ENCODE results near the gene KSR1.
"Not testable (repeated sequence)": the region's sequence is repeated elsewhere in the genome, so short reads cannot be mapped to it uniquely, and the experiment has no call there.

The KSR1 gene

DNA sequence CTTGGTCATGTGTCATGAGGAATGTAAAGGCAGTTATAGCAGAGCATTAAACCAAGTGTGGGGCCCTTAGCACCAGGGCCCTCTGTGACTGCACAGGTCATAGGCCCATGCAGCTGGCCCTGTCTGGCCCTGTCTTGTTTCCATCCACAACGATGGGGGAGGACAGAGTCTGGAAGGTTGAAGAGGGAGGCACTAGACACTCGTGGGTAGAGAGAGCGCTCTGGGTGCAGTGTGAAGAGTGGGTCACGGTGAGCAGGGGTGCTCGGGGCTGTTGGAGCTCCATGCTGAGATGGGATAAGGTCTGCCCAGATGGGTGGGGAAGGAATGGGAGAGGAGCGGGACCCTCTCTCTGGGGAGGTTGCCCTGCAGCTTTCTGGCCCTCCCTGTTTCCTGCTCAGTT, 12.8 kb upstream of the KSR1 start:
- TF ChIP-seq, protein P1, sequence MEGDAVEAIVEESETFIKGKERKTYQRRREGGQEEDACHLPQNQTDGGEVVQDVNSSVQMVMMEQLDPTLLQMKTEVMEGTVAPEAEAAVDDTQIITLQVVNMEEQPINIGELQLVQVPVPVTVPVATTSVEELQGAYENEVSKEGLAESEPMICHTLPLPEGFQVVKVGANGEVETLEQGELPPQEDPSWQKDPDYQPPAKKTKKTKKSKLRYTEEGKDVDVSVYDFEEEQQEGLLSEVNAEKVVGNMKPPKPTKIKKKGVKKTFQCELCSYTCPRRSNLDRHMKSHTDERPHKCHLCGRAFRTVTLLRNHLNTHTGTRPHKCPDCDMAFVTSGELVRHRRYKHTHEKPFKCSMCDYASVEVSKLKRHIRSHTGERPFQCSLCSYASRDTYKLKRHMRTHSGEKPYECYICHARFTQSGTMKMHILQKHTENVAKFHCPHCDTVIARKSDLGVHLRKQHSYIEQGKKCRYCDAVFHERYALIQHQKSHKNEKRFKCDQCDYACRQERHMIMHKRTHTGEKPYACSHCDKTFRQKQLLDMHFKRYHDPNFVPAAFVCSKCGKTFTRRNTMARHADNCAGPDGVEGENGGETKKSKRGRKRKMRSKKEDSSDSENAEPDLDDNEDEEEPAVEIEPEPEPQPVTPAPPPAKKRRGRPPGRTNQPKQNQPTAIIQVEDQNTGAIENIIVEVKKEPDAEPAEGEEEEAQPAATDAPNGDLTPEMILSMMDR (conservative IDR thresholded peaks at IDR 0.05; ENCODE audit: low read depth, low read length), result no peak
- Histone ChIP-seq H3K79me2 (ENCODE audit: insufficient read depth, low read depth) (no peaks in the 10 kb centered on the region), H3K4me1 (ENCODE audit: low read depth, poor library complexity, severe bottlenecking) (no peaks in the 10 kb centered on the region), H4K20me1 (ENCODE audit: insufficient read depth) (no peaks in the 10 kb centered on the region), H3K9ac (no peak overlapping the region), H3K4me2 (no peak overlapping the region), H3K36me3 (ENCODE audit: insufficient read depth) (no peaks in the 10 kb centered on the region), H3K27me3 (ENCODE audit: insufficient read depth, low read depth) (no peaks in the 10 kb centered on the region), H3K4me3 (IDR thresholded peaks at IDR 0.05; ENCODE audit: insufficient read depth, low read depth, low read length) (no peak overlapping the region), H3K27ac (no peak overlapping the region), H2AFZ (ENCODE audit: low read depth) (no peak overlapping the region)

DNA sequence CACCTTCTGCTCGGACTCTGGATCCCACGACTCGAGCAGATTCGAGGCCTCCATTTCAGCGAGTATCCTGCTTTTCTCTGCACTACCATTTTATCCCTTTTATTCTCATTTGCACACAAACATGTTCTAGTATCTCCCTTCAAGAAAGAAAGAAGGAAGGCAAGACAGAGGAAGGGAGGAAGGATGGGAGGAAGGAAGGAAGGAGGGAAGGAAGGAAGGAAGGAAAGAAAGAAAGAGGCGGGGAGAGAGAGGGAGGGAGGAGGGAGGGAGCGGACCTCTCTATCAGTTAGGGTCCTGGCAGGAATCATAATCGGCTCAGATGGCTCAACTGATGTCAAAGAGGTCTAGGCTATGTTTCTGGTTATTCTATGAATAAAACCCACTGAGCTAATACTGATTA, 10.3 kb upstream of the KSR1 start:
- TF ChIP-seq, protein P1 (conservative IDR thresholded peaks at IDR 0.05; ENCODE audit: low read depth, low read length), result no peak
- Histone ChIP-seq H3K79me2 (ENCODE audit: insufficient read depth, low read depth) (no peaks in the 10 kb centered on the region), H3K36me3 (ENCODE audit: insufficient read depth) (no peaks in the 10 kb centered on the region), H4K20me1 (ENCODE audit: insufficient read depth) (no peaks in the 10 kb centered on the region), H3K9ac (no peak overlapping the region), H3K27ac (no peak overlapping the region), H3K27me3 (ENCODE audit: insufficient read depth, low read depth) (no peaks in the 10 kb centered on the region; the same call in 1 of the 2 replicates), H3K4me1 (ENCODE audit: low read depth, poor library complexity, severe bottlenecking) (no peaks in the 10 kb centered on the region), H2AFZ (ENCODE audit: low read depth) (no peak overlapping the region), H3K4me3 (IDR thresholded peaks at IDR 0.05; ENCODE audit: insufficient read depth, low read depth, low read length) (no peak overlapping the region), H3K4me2 (no peak overlapping the region)

DNA sequence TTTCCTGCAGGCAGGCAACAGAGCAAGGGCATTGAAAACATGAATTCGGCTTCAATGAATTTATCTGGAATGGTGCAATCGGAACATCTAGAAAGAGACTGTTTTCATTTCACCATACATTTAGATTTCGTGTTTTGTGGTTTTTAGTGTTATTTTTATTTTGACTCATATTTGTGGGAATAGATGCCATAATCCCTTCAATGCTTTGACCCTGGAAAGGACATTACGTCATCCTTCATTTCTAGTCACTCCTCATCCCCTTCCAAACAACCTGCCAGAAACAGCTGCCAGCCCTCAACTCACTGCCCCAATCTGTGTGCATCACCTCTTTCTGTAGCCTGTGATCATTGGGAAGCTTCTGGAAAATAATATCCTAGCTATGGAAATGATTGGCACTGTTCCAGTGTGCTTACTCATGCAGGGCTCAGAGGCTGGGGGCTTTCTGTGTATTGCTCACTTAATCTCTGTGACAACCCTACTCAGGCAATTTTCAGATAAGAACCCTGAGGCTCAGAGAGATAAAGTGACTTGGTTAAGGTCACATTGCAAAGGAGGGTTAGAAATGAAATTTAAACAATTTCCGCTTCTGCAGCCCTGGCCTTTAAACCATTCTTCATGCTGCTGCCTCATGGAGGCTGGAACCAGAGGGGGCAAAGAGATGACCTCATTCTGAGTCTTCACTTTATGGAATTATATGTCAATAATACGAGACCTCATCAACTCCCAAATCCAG, 9.5 kb upstream of the KSR1 start:
- Histone ChIP-seq H2AFZ (ENCODE audit: low read depth) (no peak overlapping the region), H3K4me2 (no peak overlapping the region), H3K9ac (no peak overlapping the region), H3K79me2 (ENCODE audit: insufficient read depth, low read depth) (no peaks in the 10 kb centered on the region), H3K4me1 (ENCODE audit: low read depth, poor library complexity, severe bottlenecking) (no peaks in the 10 kb centered on the region), H3K36me3 (ENCODE audit: insufficient read depth) (no peaks in the 10 kb centered on the region), H3K4me3 (IDR thresholded peaks at IDR 0.05; ENCODE audit: insufficient read depth, low read depth, low read length) (no peak overlapping the region), H4K20me1 (ENCODE audit: insufficient read depth) (no peaks in the 10 kb centered on the region), H3K27ac (no peak overlapping the region), H3K27me3 (ENCODE audit: insufficient read depth, low read depth) (no peaks in the 10 kb centered on the region; the same call in 1 of the 2 replicates)
- TF ChIP-seq, protein P1 (conservative IDR thresholded peaks at IDR 0.05; ENCODE audit: low read depth, low read length), result no peak

DNA sequence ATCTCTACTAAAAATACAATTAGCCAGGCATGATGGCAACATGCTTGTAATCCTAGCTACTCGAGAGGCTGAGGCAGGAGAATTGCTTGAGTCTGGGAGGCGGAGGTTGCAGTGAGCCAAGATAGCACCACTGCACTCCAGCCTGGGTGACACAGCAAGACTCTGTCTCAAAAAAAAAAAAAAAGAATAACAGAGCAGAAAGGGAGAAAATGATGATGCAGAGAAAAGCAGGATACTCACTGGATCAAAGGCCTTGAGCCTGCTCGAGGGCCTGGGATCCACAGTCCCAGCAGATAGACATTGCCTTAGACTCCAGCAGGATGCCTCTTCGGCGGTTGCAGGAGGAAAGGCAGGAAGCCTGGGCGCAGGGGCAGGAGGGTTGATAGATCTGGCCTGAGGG, 7.7 kb upstream of the KSR1 start:
- not testable (repeated sequence) for H3K4me3 ChIP-seq (IDR thresholded peaks at IDR 0.05; ENCODE audit: insufficient read depth, low read depth, low read length); H4K20me1 ChIP-seq (ENCODE audit: insufficient read depth); H3K9ac ChIP-seq; H3K4me1 ChIP-seq (ENCODE audit: low read depth, poor library complexity, severe bottlenecking); H3K4me2 ChIP-seq; H2AFZ ChIP-seq (ENCODE audit: low read depth); H3K79me2 ChIP-seq (ENCODE audit: insufficient read depth, low read depth); H3K27me3 ChIP-seq (ENCODE audit: insufficient read depth, low read depth); H3K27ac ChIP-seq; H3K36me3 ChIP-seq (ENCODE audit: insufficient read depth)

DNA sequence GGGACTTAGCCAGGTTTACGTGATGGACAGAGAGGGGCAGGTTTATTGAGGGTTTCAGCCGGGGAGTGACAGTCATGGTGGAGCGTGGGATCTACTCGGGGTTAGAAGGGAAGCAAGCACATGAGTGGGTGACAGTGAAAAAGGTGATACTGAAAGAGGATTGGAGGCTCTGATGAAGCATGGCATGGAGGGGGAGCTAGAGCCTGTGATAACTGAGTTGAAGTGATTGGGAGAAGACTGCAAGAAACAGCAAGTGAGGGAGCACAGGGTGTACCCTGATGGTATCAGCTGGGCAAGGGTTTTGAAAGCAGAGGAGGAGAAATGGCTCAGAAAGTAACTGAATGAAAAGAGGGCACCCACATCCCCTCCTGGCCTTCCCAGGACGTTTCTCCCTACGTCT, 6.7 kb upstream of the KSR1 start:
- Histone ChIP-seq H3K9ac (no peak overlapping the region), H3K27ac (no peak overlapping the region), H3K36me3 (ENCODE audit: insufficient read depth) (no peaks in the 10 kb centered on the region), H3K4me2 (no peak overlapping the region), H3K27me3 (ENCODE audit: insufficient read depth, low read depth) (no peaks in the 10 kb centered on the region; the same call in 1 of the 2 replicates), H2AFZ (ENCODE audit: low read depth) (no peak overlapping the region), H4K20me1 (ENCODE audit: insufficient read depth) (no peaks in the 10 kb centered on the region), H3K4me3 (IDR thresholded peaks at IDR 0.05; ENCODE audit: insufficient read depth, low read depth, low read length) (no peak overlapping the region), H3K4me1 (ENCODE audit: low read depth, poor library complexity, severe bottlenecking) (no peaks in the 10 kb centered on the region), H3K79me2 (ENCODE audit: insufficient read depth, low read depth) (no peaks in the 10 kb centered on the region)
- TF ChIP-seq, protein P1 (conservative IDR thresholded peaks at IDR 0.05; ENCODE audit: low read depth, low read length), result no peak
